Measurements from ENCODE around the gene DNAJC3.
"Not testable (repeated sequence)": the region's sequence is repeated elsewhere in the genome, so short reads cannot be mapped to it uniquely, and the experiment has no call there.

Gene DNAJC3

GRCh38 chr13:95707442-95708390 lies 30.8 kb downstream of the DNAJC3 start:
- no peaks in the 10 kb centered on the region for H3K36me3 ChIP-seq (ENCODE audit: control insufficient read depth, insufficient read depth, low read length)
- no peak overlapping the region for H3K4me2 ChIP-seq (ENCODE audit: low read length)
- H3K9ac ChIP-seq, result no peak overlapping the region
- H3K9me3 ChIP-seq (ENCODE audit: control insufficient read depth, low read length), result no peaks in the 10 kb centered on the region
- H3K4me3 ChIP-seq (ENCODE audit: low read depth, low read length), result no peak overlapping the region
- TF ChIP-seq CTCF (IDR thresholded peaks at IDR 0.05), result no peak
- H3K4me1 ChIP-seq, result no peaks in the 10 kb centered on the region
- peaks cover 15% of the 10 kb centered on the region for H3K79me2 ChIP-seq
- no peak overlapping the region for H3K27ac ChIP-seq
- no peak overlapping the region for H2AFZ ChIP-seq
- no peaks in the 10 kb centered on the region for H3K27me3 ChIP-seq (ENCODE audit: control insufficient read depth, insufficient read depth, low read length)

- no peak overlapping the region for H3K4me3 ChIP-seq (ENCODE audit: low read depth, low read length)
- H3K9ac ChIP-seq, result no peak overlapping the region
- no peak overlapping the region for H3K4me2 ChIP-seq (ENCODE audit: low read length)
- no peaks in the 10 kb centered on the region for H3K36me3 ChIP-seq (ENCODE audit: control insufficient read depth, insufficient read depth, low read length)
- H3K4me1 ChIP-seq, result no peaks in the 10 kb centered on the region
- TF ChIP-seq CTCF (IDR thresholded peaks at IDR 0.05), result no peak
- H3K27me3 ChIP-seq (ENCODE audit: control insufficient read depth, insufficient read depth, low read length), result no peaks in the 10 kb centered on the region
- H3K27ac ChIP-seq, result no peak overlapping the region
- no peaks in the 10 kb centered on the region for H3K9me3 ChIP-seq (ENCODE audit: control insufficient read depth, low read length)
- peaks cover 11% of the 10 kb centered on the region for H3K79me2 ChIP-seq
- no peak overlapping the region for H2AFZ ChIP-seq
These were observed 31.4 kb downstream of the DNAJC3 start for GRCh38 chr13:95708391-95708774.

- H3K4me1 ChIP-seq, result no peaks in the 10 kb centered on the region
- H3K4me2 ChIP-seq (ENCODE audit: low read length), result no peak overlapping the region
- no peak overlapping the region for H3K4me3 ChIP-seq (ENCODE audit: low read depth, low read length)
- H3K9ac ChIP-seq, result no peak overlapping the region
- H3K79me2 ChIP-seq, result peaks cover 11% of the 10 kb centered on the region
- H3K27me3 ChIP-seq (ENCODE audit: control insufficient read depth, insufficient read depth, low read length), result no peaks in the 10 kb centered on the region
- no peaks in the 10 kb centered on the region for H3K9me3 ChIP-seq (ENCODE audit: control insufficient read depth, low read length)
- H2AFZ ChIP-seq, result no peak overlapping the region
- no peak for TF ChIP-seq CTCF (IDR thresholded peaks at IDR 0.05)
- H3K27ac ChIP-seq, result no peak overlapping the region
- no peaks in the 10 kb centered on the region for H3K36me3 ChIP-seq (ENCODE audit: control insufficient read depth, insufficient read depth, low read length)
These were observed 32.0 kb downstream of the DNAJC3 start for GRCh38 chr13:95708811-95709500.

GRCh38 chr13:95710313-95710712 lies 33.4 kb downstream of the DNAJC3 start:
- TF ChIP-seq CTCF (IDR thresholded peaks at IDR 0.05), result no peak
- Histone ChIP-seq H3K4me1 (no peaks in the 10 kb centered on the region), H3K9me3 (ENCODE audit: control insufficient read depth, low read length) (no peaks in the 10 kb centered on the region), H3K79me2 (peaks cover 9% of the 10 kb centered on the region), H2AFZ (no peak overlapping the region), H3K36me3 (ENCODE audit: control insufficient read depth, insufficient read depth, low read length) (no peaks in the 10 kb centered on the region), H3K27me3 (ENCODE audit: control insufficient read depth, insufficient read depth, low read length) (no peaks in the 10 kb centered on the region), H3K4me2 (ENCODE audit: low read length) (no peak overlapping the region), H3K27ac (no peak overlapping the region), H3K9ac (no peak overlapping the region), H3K4me3 (ENCODE audit: low read depth, low read length) (no peak overlapping the region)

- H3K4me3 ChIP-seq (ENCODE audit: low read depth, low read length); H3K27me3 ChIP-seq (ENCODE audit: control insufficient read depth, insufficient read depth, low read length); H3K4me2 ChIP-seq (ENCODE audit: low read length); H2AFZ ChIP-seq; H3K27ac ChIP-seq; H3K9ac ChIP-seq; H3K36me3 ChIP-seq (ENCODE audit: control insufficient read depth, insufficient read depth, low read length); H3K4me1 ChIP-seq; H3K9me3 ChIP-seq (ENCODE audit: control insufficient read depth, low read length); H3K79me2 ChIP-seq: not testable (repeated sequence)
These were observed 35.9 kb downstream of the DNAJC3 start for GRCh38 chr13:95712846-95713245.
